ENCODE data around the gene TET1.
A peak's percentile ranks its signal among the peaks of the same experiment; 100 is the strongest.
"Not testable (repeated sequence)": the region's sequence is repeated elsewhere in the genome, so short reads cannot be mapped to it uniquely, and the experiment has no call there.

TET1 gene

GRCh38 chr10:68576118-68576517 lies 16.0 kb downstream of the TET1 start:
- ChIA-PET POLR2A (no interaction called here), CTCF (no interaction called here)
- no peak for DNase-seq (ENCODE audit: extremely low spot score)
- TF ChIP-seq ZNF384 (IDR thresholded peaks at IDR 0.05) (peak; percentile 97), ELF4 (IDR thresholded peaks at IDR 0.05) (no peak)

- POLR2A ChIA-PET = interaction anchor here (1.0 kb wide), 1 partner anchor 24 kb away, joined by 3 read pairs; no protein-coding TSS in a partner anchor
- CTCF ChIA-PET = no interaction called here
- no peak for DNase-seq (ENCODE audit: extremely low spot score)
- TF ChIP-seq PKNOX1 (IDR thresholded peaks at IDR 0.05) (no peak), ELF4 (IDR thresholded peaks at IDR 0.05) (no peak), SP1 (IDR thresholded peaks at IDR 0.05) (no peak), TARDBP (IDR thresholded peaks at IDR 0.05) (no peak), NFRKB (IDR thresholded peaks at IDR 0.05) (no peak), CTBP1 (IDR thresholded peaks at IDR 0.05; ENCODE audit: borderline replicate concordance) (no peak), LEF1 (IDR thresholded peaks at IDR 0.05; ENCODE audit: borderline replicate concordance) (no peak), FOXK2 (IDR thresholded peaks at IDR 0.05) (no peak), FOXM1 (IDR thresholded peaks at IDR 0.05; ENCODE audit: borderline replicate concordance) (no peak), SUZ12 (IDR thresholded peaks at IDR 0.05) (no peak)
Measured at GRCh38 chr10:68578974-68579373, 18.8 kb downstream of the TET1 start.

- CTCF ChIA-PET; DNase-seq (ENCODE audit: extremely low spot score); POLR2A ChIA-PET: not testable (repeated sequence)
Measured at GRCh38 chr10:68584187-68584586, 24.1 kb downstream of the TET1 start.

- TF ChIP-seq FOXM1 (IDR thresholded peaks at IDR 0.05; ENCODE audit: borderline replicate concordance) = no peak
- TF ChIP-seq NFRKB (IDR thresholded peaks at IDR 0.05) = no peak
- no peak for TF ChIP-seq L3MBTL2 (conservative IDR thresholded peaks at IDR 0.05)
- TF ChIP-seq FOXK2 (IDR thresholded peaks at IDR 0.05) = no peak
- no peak for TF ChIP-seq PKNOX1 (IDR thresholded peaks at IDR 0.05)
- TF ChIP-seq HDGF (IDR thresholded peaks at IDR 0.05; ENCODE audit: borderline replicate concordance) = no peak
- TF ChIP-seq BHLHE40 (IDR thresholded peaks at IDR 0.05; ENCODE audit: borderline replicate concordance) = no peak
- no peak for TF ChIP-seq FOXA1 (IDR thresholded peaks at IDR 0.05)
- TF ChIP-seq TARDBP (IDR thresholded peaks at IDR 0.05) = no peak
- no peak for TF ChIP-seq ARNT (IDR thresholded peaks at IDR 0.05)
- no peak for TF ChIP-seq ZNF384 (IDR thresholded peaks at IDR 0.05)
- ChIA-PET POLR2A (no interaction called here), CTCF (interaction anchor here (0.5 kb wide), 1 partner anchor 12 kb away, joined by 3 read pairs; no protein-coding TSS in a partner anchor)
- no peak for DNase-seq (ENCODE audit: extremely low spot score)
Measured at GRCh38 chr10:68586606-68587305, 26.6 kb downstream of the TET1 start.

GRCh38 chr10:68594405-68594804 lies 34.3 kb downstream of the TET1 start:
- CTCF ChIA-PET = interaction anchor here (1.0 kb wide), 1 partner anchor 32 kb away, joined by 3 read pairs; no protein-coding TSS in a partner anchor
- no peak for TF ChIP-seq CTBP1 (IDR thresholded peaks at IDR 0.05; ENCODE audit: borderline replicate concordance)
- no peak for TF ChIP-seq BHLHE40 (IDR thresholded peaks at IDR 0.05; ENCODE audit: borderline replicate concordance)
- no peak for TF ChIP-seq SUZ12 (IDR thresholded peaks at IDR 0.05)
- TF ChIP-seq FOXK2 (IDR thresholded peaks at IDR 0.05) = no peak
- no peak for TF ChIP-seq PKNOX1 (IDR thresholded peaks at IDR 0.05)
- TF ChIP-seq NFRKB (IDR thresholded peaks at IDR 0.05) = no peak
- TF ChIP-seq FOXM1 (IDR thresholded peaks at IDR 0.05; ENCODE audit: borderline replicate concordance) = no peak
- no peak for TF ChIP-seq ELF4 (IDR thresholded peaks at IDR 0.05)
- TF ChIP-seq ARNT (IDR thresholded peaks at IDR 0.05) = no peak
- TF ChIP-seq L3MBTL2 (conservative IDR thresholded peaks at IDR 0.05) = no peak
- TF ChIP-seq FOXA1 (IDR thresholded peaks at IDR 0.05) = no peak
- TF ChIP-seq TARDBP (IDR thresholded peaks at IDR 0.05) = no peak
- no peak for TF ChIP-seq LEF1 (IDR thresholded peaks at IDR 0.05; ENCODE audit: borderline replicate concordance)
- TF ChIP-seq SP1 (IDR thresholded peaks at IDR 0.05) = no peak
- TF ChIP-seq ZNF384 (IDR thresholded peaks at IDR 0.05) = no peak
- TF ChIP-seq HDGF (IDR thresholded peaks at IDR 0.05; ENCODE audit: borderline replicate concordance) = no peak
- POLR2A ChIA-PET = interaction anchor here (0.6 to 1.0 kb wide), 2 partner anchors 43 to 127 kb away, joined by 3 read pairs; no protein-coding TSS in a partner anchor
- no peak for DNase-seq (ENCODE audit: extremely low spot score)

GRCh38 chr10:68595513-68595912 lies 35.4 kb downstream of the TET1 start:
- ChIA-PET CTCF (interaction anchor here (1.0 kb wide), 1 partner anchor 10 kb away, joined by 3 read pairs; no protein-coding TSS in a partner anchor), POLR2A (interaction anchor here (1.3 kb wide), 1 partner anchor 36 kb away, joined by 6 read pairs; the partner anchor contains the start of gene TET1)
- TF ChIP-seq PKNOX1 (IDR thresholded peaks at IDR 0.05) = no peak
- 0 out of 2 replicates have a peak, but pooled peaks have one; percentile 12 for TF ChIP-seq ZNF384 (IDR thresholded peaks at IDR 0.05)

More at GRCh38 chr10:68595513-68595912, 35.4 kb downstream of the TET1 start:
- no peak for DNase-seq (ENCODE audit: extremely low spot score)

Data from HEK293T (cell line).